ENCODE results near the gene TMEM51. TPM values are rescaled to one million over a fixed set of nuclear protein-coding genes. Genes with fewer than 3 reads are reported as not detected.

TMEM51 gene
- 10 to 100 TPM; 23.4 to 27.4 TPM for total RNA-seq
- long read RNA-seq, transcript TMEM51-203 (3 exons, 1,842 nt), result major isoform, 6 of 13 reads
- long read RNA-seq, partial matches to known transcripts, result 0 of 13 reads
- long read RNA-seq, other reads (novel, unspliced or antisense), result 4 of 13 reads

- DNase-seq (peak; percentile 85 to 88), ATAC-seq (peak; percentile 77)
- intact Hi-C loops (cut with DNase I, micrococcal nuclease), result loop anchor here in 1 of 2 donors (10.0 kb wide), 1 partner anchor 121 kb away; no protein-coding TSS in a partner anchor
Observed at GRCh38 chr1:15153184-15153841, at the start of gene TMEM51. TMEM51 (plus strand) TSS chr1:15153747; CDS start chr1:15215088, 61,341 bp downstream.

- intact Hi-C loops (cut with DNase I, micrococcal nuclease), result no loop called here
- DNase-seq (no peak), ATAC-seq (no peak)
Observed at GRCh38 chr1:15103906-15104305, 49.6 kb upstream of the TMEM51 start.

- DNase-seq (no peak), ATAC-seq (no peak)
- intact Hi-C loops (cut with DNase I, micrococcal nuclease), result no loop called here
Observed at GRCh38 chr1:15104768-15105167, 48.8 kb upstream of the TMEM51 start.

GRCh38 chr1:15106608-15107007 lies 46.9 kb upstream of the TMEM51 start:
- ATAC-seq (peak; percentile 44), DNase-seq (peak in 1 of 2 donors; percentile 58)
- intact Hi-C loops (cut with DNase I, micrococcal nuclease), result no loop called here

- ATAC-seq (no peak), DNase-seq (no peak)
- intact Hi-C loops (cut with DNase I, micrococcal nuclease), result no loop called here
Observed at GRCh38 chr1:15107058-15107687, 46.4 kb upstream of the TMEM51 start.

GRCh38 chr1:15107911-15108310 lies 45.6 kb upstream of the TMEM51 start:
- ATAC-seq (no peak), DNase-seq (no peak)
- intact Hi-C loops (cut with DNase I, micrococcal nuclease), result no loop called here

- intact Hi-C loops (cut with DNase I, micrococcal nuclease), result no loop called here
- ATAC-seq (no peak), DNase-seq (no peak)
Observed at GRCh38 chr1:15110128-15110866, 43.2 kb upstream of the TMEM51 start.

- no peak for ATAC-seq
Observed at GRCh38 chr1:15110867-15111230, 42.7 kb upstream of the TMEM51 start.

GRCh38 chr1:15113146-15113545 lies 40.4 kb upstream of the TMEM51 start:
- no peak for ATAC-seq
- DNase-seq, result no peak
- intact Hi-C loops (cut with DNase I, micrococcal nuclease), result no loop called here

More at GRCh38 chr1:15110867-15111230, 42.7 kb upstream of the TMEM51 start:
- no peak for DNase-seq
- intact Hi-C loops (cut with DNase I, micrococcal nuclease), result no loop called here

GRCh38 chr1:15114884-15115283 lies 38.7 kb upstream of the TMEM51 start:
- intact Hi-C loops (cut with DNase I, micrococcal nuclease), result no loop called here
- no peak for DNase-seq
- ATAC-seq, result no peak

- DNase-seq, result no peak
- no peak for ATAC-seq
- intact Hi-C loops (cut with DNase I, micrococcal nuclease), result no loop called here
Observed at GRCh38 chr1:15115542-15116330, 37.8 kb upstream of the TMEM51 start.

GRCh38 chr1:15116966-15117365 lies 36.6 kb upstream of the TMEM51 start:
- ATAC-seq, result peak; percentile 24
- DNase-seq, result no peak
- intact Hi-C loops (cut with DNase I, micrococcal nuclease), result no loop called here

GRCh38 chr1:15117671-15118325 lies 35.7 kb upstream of the TMEM51 start:
- no peak for DNase-seq
- ATAC-seq, result no peak
- intact Hi-C loops (cut with DNase I, micrococcal nuclease), result no loop called here

- ATAC-seq (no peak), DNase-seq (no peak)
- intact Hi-C loops (cut with DNase I, micrococcal nuclease), result no loop called here
Observed at GRCh38 chr1:15118579-15118978, 35.0 kb upstream of the TMEM51 start.

GRCh38 chr1:15120251-15120945 lies 33.1 kb upstream of the TMEM51 start:
- intact Hi-C loops (cut with DNase I, micrococcal nuclease), result loop anchor here in 1 of 2 donors (10.0 kb wide), 1 partner anchor 154 kb away; no protein-coding TSS in a partner anchor
- DNase-seq, result no peak
- ATAC-seq, result no peak

GRCh38 chr1:15122331-15122730 lies 31.2 kb upstream of the TMEM51 start:
- intact Hi-C loops (cut with DNase I, micrococcal nuclease), result loop anchor here in 1 of 2 donors (10.0 kb wide), 1 partner anchor 152 kb away; no protein-coding TSS in a partner anchor
- no peak for DNase-seq
- no peak for ATAC-seq

GRCh38 chr1:15123270-15123669 lies 30.3 kb upstream of the TMEM51 start:
- no peak for DNase-seq
- intact Hi-C loops (cut with DNase I, micrococcal nuclease), result loop anchor here in 1 of 2 donors (10.0 kb wide), 1 partner anchor 152 kb away; no protein-coding TSS in a partner anchor
- ATAC-seq, result no peak

- intact Hi-C loops (cut with DNase I, micrococcal nuclease), result loop anchor here in 1 of 2 donors (10.0 kb wide), 1 partner anchor 151 kb away; no protein-coding TSS in a partner anchor
- ATAC-seq, result no peak
- no peak for DNase-seq
Observed at GRCh38 chr1:15123925-15124324, 29.6 kb upstream of the TMEM51 start.
